WTC11 (cell line): Measurements from ENCODE around the gene KITLG. TPM values are rescaled to one million over a fixed set of nuclear protein-coding genes. Genes with fewer than 3 reads are reported as not detected.

Experiments used
- ATAC-seq: fragments of 200-7000 bp; cut with Tn5 transposase; 2 replicates; pipeline ENCODE4 v1.10.0; 2021; ENCODE audit warnings: mild to moderate bottlenecking, moderate library complexity
- CTCF ChIA-PET: fragments of 300-600 bp; sonication (Branson Sonifier 250); formaldehyde crosslinking; loops from one replicate; lab custom pipeline; 2021; ENCODE audit warnings: antibody characterized with exemption; lab: Charles Lee
- POLR2A ChIA-PET: fragments of 350-600 bp; sonication (Branson Sonifier 250); formaldehyde crosslinking; loops from one replicate; lab custom pipeline; 2021; ENCODE audit warnings: antibody characterized with exemption; lab: Charles Lee
- DNase-seq: peaks from one replicate; pipeline ENCODE4 v3.0.0; 2021; ENCODE audit warnings: low spot score
- H3K27ac Mint-ChIP-seq: 2 replicates; pipeline ENCODE4 v1.8.0; 2021; ENCODE audit warnings: mixed read lengths
- H3K27me3 Mint-ChIP-seq: 2 replicates; pipeline ENCODE4 v1.8.0; 2021; ENCODE audit warnings: low read depth, mild to moderate bottlenecking, moderate library complexity, mixed read lengths
- H3K36me3 Mint-ChIP-seq: 2 replicates; pipeline ENCODE4 v1.8.0; 2021; ENCODE audit warnings: mixed read lengths
- H3K4me1 Mint-ChIP-seq: 2 replicates; pipeline ENCODE4 v1.8.0; 2022; ENCODE audit warnings: mixed read lengths
- H3K4me3 Mint-ChIP-seq: 2 replicates; pipeline ENCODE4 v1.8.0; 2021; ENCODE audit warnings: mild to moderate bottlenecking, moderate library complexity, mixed read lengths
- H3K9me3 Mint-ChIP-seq: 2 replicates; pipeline ENCODE4 v1.8.0; 2021; ENCODE audit warnings: mixed read lengths
- EMX1 ChIP-seq: fragments of 250-450 bp; sonication (Bioruptor Pico); IDR thresholded peaks from 2 replicates; pipeline ENCODE4 v1.8.0; 2021; ENCODE audit warnings: mild to moderate bottlenecking
- NFATC4 ChIP-seq: fragments of 250-450 bp; sonication (Bioruptor Pico); IDR thresholded peaks from 2 replicates; pipeline ENCODE4 v1.9.0; 2021; ENCODE audit warnings: mild to moderate bottlenecking
- NFYB ChIP-seq: sonication (generic); formaldehyde crosslinking; conservative IDR thresholded peaks from 2 replicates; pipeline ENCODE4 v1.8.0; 2022; ENCODE audit warnings: low read depth, missing genetic modification reagents
- NR3C1 ChIP-seq: sonication (generic); formaldehyde crosslinking; conservative IDR thresholded peaks from 2 replicates; pipeline ENCODE4 v1.8.1; 2023; ENCODE audit warnings: low read depth, mild to moderate bottlenecking, missing genetic modification reagents
- TCF7 ChIP-seq: sonication (generic); formaldehyde crosslinking; IDR thresholded peaks from 2 replicates; pipeline ENCODE4 v1.8.0; 2022; ENCODE audit warnings: mild to moderate bottlenecking, low read depth, missing genetic modification reagents, moderate library complexity
- TEAD1 ChIP-seq: sonication (generic); formaldehyde crosslinking; IDR thresholded peaks from 2 replicates; pipeline ENCODE4 v1.8.0; 2022; ENCODE audit warnings: mild to moderate bottlenecking, missing genetic modification reagents
- TEAD4 ChIP-seq: sonication (generic); formaldehyde crosslinking; IDR thresholded peaks from 2 replicates; pipeline ENCODE4 v1.8.0; 2022; ENCODE audit warnings: mild to moderate bottlenecking, missing genetic modification reagents
- ZNF416 ChIP-seq: fragments of 250-450 bp; sonication (Bioruptor Pico); IDR thresholded peaks from 2 replicates; pipeline ENCODE4 v1.9.0; 2021; ENCODE audit warnings: mild to moderate bottlenecking, inconsistent platforms
- total RNA-seq: library from RNA; stranded (reverse); gene quantifications from 3 replicates; pipeline ENCODE4 v1.2.3, GENCODE V29; 2021
- TF ChIP-seq, protein P1 (sequence below): fragments of 250-450 bp; sonication (Bioruptor Pico); IDR thresholded peaks from 2 replicates; pipeline ENCODE4 v1.9.0; 2021; ENCODE audit warnings: mild to moderate bottlenecking, borderline replicate concordance
- TF ChIP-seq, protein P2 (sequence below): sonication (generic); formaldehyde crosslinking; IDR thresholded peaks from 2 replicates; pipeline ENCODE4 v1.8.1; 2022; ENCODE audit warnings: low read depth, mild to moderate bottlenecking, moderate library complexity, missing genetic modification reagents, borderline replicate concordance
- TF ChIP-seq, protein P3 (sequence below): sonication (generic); formaldehyde crosslinking; IDR thresholded peaks from 2 replicates; pipeline ENCODE4 v1.8.0; 2022; ENCODE audit warnings: mild to moderate bottlenecking, missing genetic modification reagents
- TF ChIP-seq, protein P4 (sequence below): sonication (generic); formaldehyde crosslinking; IDR thresholded peaks from 2 replicates; pipeline ENCODE4 v1.8.1; 2022; ENCODE audit warnings: mild to moderate bottlenecking, moderate library complexity, missing genetic modification reagents
- TF ChIP-seq, protein P5 (sequence below): sonication (generic); formaldehyde crosslinking; IDR thresholded peaks from 2 replicates; pipeline ENCODE4 v1.8.0; 2022; ENCODE audit warnings: mild to moderate bottlenecking, missing genetic modification reagents
- TF ChIP-seq, protein P6 (sequence below): fragments of 250-450 bp; sonication (Bioruptor Pico); IDR thresholded peaks from 2 replicates; pipeline ENCODE4 v1.9.0; 2021; ENCODE audit warnings: mild to moderate bottlenecking
- TF ChIP-seq, protein P7 (sequence below): sonication (generic); formaldehyde crosslinking; conservative IDR thresholded peaks from 2 replicates; pipeline ENCODE4 v1.8.1; 2022; ENCODE audit warnings: mild to moderate bottlenecking, missing genetic modification reagents

The KITLG gene
- total RNA-seq, 1 experiment from 2014 or later: 12.5 TPM

DNA sequence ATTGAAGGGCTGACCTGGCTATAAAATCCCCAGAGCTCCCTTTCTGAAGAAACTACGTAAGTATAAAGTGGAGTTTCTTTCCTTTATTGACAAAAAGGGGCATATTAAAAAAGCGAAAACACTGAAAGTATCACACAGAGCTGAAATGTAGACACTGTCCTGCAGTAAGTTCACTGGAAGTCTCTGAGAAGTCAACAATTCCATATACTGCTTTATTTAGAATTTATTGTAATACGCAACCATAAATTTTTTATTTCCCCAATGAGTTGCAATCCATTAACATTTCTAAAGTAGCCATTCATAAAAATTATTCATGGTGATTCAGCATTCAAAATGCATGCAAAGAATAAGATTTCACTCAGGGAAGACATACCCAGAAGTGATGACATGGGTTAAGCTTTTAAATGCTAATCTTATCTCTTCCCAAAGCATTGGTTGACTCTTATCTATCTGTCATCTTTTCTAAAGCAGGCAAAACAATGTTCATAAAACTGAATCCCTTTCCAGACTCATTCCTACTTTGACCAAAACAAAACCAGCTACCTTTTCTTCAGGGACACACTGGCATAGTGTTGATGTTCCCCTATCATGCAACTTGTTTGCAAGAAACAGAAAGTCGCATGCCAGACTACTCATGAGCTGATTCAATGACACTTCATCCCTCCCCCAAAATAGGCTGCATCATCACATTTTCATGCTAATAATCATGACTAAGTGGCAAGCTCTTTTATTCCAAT is 17.3 kb downstream of the KITLG start (continued):
- TF ChIP-seq, protein P1, sequence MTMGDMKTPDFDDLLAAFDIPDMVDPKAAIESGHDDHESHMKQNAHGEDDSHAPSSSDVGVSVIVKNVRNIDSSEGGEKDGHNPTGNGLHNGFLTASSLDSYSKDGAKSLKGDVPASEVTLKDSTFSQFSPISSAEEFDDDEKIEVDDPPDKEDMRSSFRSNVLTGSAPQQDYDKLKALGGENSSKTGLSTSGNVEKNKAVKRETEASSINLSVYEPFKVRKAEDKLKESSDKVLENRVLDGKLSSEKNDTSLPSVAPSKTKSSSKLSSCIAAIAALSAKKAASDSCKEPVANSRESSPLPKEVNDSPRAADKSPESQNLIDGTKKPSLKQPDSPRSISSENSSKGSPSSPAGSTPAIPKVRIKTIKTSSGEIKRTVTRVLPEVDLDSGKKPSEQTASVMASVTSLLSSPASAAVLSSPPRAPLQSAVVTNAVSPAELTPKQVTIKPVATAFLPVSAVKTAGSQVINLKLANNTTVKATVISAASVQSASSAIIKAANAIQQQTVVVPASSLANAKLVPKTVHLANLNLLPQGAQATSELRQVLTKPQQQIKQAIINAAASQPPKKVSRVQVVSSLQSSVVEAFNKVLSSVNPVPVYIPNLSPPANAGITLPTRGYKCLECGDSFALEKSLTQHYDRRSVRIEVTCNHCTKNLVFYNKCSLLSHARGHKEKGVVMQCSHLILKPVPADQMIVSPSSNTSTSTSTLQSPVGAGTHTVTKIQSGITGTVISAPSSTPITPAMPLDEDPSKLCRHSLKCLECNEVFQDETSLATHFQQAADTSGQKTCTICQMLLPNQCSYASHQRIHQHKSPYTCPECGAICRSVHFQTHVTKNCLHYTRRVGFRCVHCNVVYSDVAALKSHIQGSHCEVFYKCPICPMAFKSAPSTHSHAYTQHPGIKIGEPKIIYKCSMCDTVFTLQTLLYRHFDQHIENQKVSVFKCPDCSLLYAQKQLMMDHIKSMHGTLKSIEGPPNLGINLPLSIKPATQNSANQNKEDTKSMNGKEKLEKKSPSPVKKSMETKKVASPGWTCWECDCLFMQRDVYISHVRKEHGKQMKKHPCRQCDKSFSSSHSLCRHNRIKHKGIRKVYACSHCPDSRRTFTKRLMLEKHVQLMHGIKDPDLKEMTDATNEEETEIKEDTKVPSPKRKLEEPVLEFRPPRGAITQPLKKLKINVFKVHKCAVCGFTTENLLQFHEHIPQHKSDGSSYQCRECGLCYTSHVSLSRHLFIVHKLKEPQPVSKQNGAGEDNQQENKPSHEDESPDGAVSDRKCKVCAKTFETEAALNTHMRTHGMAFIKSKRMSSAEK (CRISPR knock-in tag): no peak
- TF ChIP-seq, all 79 proteins: peak for 0

DNA sequence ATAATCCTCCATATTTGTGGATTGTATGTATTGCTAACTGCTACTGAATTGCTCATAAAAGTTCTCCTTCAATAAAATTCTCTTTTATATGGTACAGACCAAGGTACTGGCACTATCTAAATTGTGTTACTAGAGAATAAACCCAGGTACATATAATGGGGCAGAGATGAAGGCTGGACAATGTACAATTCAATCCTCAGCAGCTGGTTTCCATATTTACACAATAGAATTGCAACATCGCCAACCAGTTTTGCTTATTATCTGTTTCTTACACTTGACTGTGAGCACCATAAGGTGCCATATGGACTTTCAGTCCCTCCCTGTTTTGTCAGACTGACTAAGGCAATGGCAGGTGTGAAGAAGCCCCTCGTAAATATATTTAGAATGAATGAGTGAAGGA is 18.1 kb downstream of the KITLG start:
- Mint-ChIP-seq H3K27me3 (no peaks in the 10 kb centered on the region), H3K9me3 (no peaks in the 10 kb centered on the region), H3K36me3 (no peaks in the 10 kb centered on the region), H3K4me3 (no peak overlapping the region), H3K27ac (no peak overlapping the region), H3K4me1 (peaks cover 60% of the 10 kb centered on the region)
- TF ChIP-seq NFYB (CRISPR knock-in tag): no peak
- TF ChIP-seq, protein P2, sequence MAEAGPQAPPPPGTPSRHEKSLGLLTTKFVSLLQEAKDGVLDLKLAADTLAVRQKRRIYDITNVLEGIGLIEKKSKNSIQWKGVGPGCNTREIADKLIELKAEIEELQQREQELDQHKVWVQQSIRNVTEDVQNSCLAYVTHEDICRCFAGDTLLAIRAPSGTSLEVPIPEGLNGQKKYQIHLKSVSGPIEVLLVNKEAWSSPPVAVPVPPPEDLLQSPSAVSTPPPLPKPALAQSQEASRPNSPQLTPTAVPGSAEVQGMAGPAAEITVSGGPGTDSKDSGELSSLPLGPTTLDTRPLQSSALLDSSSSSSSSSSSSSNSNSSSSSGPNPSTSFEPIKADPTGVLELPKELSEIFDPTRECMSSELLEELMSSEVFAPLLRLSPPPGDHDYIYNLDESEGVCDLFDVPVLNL (CRISPR knock-in tag): no peak
- TF ChIP-seq NFATC4: no peak
- no peak for TF ChIP-seq ZNF416 (CRISPR knock-in tag)
- TF ChIP-seq, protein P3, sequence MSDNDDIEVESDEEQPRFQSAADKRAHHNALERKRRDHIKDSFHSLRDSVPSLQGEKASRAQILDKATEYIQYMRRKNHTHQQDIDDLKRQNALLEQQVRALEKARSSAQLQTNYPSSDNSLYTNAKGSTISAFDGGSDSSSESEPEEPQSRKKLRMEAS: no peak
- no peak for TF ChIP-seq TEAD1 (CRISPR knock-in tag)
- TF ChIP-seq, protein P4, sequence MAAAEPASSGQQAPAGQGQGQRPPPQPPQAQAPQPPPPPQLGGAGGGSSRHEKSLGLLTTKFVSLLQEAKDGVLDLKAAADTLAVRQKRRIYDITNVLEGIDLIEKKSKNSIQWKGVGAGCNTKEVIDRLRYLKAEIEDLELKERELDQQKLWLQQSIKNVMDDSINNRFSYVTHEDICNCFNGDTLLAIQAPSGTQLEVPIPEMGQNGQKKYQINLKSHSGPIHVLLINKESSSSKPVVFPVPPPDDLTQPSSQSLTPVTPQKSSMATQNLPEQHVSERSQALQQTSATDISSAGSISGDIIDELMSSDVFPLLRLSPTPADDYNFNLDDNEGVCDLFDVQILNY (CRISPR knock-in tag): no peak
- TF ChIP-seq, protein P5, sequence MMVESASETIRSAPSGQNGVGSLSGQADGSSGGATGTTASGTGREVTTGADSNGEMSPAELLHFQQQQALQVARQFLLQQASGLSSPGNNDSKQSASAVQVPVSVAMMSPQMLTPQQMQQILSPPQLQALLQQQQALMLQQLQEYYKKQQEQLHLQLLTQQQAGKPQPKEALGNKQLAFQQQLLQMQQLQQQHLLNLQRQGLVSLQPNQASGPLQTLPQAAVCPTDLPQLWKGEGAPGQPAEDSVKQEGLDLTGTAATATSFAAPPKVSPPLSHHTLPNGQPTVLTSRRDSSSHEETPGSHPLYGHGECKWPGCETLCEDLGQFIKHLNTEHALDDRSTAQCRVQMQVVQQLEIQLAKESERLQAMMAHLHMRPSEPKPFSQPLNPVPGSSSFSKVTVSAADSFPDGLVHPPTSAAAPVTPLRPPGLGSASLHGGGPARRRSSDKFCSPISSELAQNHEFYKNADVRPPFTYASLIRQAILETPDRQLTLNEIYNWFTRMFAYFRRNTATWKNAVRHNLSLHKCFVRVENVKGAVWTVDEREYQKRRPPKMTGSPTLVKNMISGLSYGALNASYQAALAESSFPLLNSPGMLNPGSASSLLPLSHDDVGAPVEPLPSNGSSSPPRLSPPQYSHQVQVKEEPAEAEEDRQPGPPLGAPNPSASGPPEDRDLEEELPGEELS: no peak
- no peak for TF ChIP-seq TCF7 (CRISPR knock-in tag)
- TF ChIP-seq TEAD4 (CRISPR knock-in tag): no peak
- TF ChIP-seq, protein P6, sequence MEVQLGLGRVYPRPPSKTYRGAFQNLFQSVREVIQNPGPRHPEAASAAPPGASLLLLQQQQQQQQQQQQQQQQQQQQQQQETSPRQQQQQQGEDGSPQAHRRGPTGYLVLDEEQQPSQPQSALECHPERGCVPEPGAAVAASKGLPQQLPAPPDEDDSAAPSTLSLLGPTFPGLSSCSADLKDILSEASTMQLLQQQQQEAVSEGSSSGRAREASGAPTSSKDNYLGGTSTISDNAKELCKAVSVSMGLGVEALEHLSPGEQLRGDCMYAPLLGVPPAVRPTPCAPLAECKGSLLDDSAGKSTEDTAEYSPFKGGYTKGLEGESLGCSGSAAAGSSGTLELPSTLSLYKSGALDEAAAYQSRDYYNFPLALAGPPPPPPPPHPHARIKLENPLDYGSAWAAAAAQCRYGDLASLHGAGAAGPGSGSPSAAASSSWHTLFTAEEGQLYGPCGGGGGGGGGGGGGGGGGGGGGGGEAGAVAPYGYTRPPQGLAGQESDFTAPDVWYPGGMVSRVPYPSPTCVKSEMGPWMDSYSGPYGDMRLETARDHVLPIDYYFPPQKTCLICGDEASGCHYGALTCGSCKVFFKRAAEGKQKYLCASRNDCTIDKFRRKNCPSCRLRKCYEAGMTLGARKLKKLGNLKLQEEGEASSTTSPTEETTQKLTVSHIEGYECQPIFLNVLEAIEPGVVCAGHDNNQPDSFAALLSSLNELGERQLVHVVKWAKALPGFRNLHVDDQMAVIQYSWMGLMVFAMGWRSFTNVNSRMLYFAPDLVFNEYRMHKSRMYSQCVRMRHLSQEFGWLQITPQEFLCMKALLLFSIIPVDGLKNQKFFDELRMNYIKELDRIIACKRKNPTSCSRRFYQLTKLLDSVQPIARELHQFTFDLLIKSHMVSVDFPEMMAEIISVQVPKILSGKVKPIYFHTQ (CRISPR knock-in tag): no peak
- TF ChIP-seq, protein P7, sequence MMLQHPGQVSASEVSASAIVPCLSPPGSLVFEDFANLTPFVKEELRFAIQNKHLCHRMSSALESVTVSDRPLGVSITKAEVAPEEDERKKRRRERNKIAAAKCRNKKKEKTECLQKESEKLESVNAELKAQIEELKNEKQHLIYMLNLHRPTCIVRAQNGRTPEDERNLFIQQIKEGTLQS: no peak
- no peak for TF ChIP-seq EMX1 (CRISPR knock-in tag)
- no peak for TF ChIP-seq NR3C1 (CRISPR knock-in tag)
- ATAC-seq: no peak
- no peak for DNase-seq
- ChIA-PET CTCF (interaction anchor here (1.4 kb wide), 1 partner anchor 18 kb away, joined by 4 read pairs; the partner anchor contains the start of gene KITLG), POLR2A (interaction anchor here (1.6 kb wide), 1 partner anchor 18 kb away, joined by 5 read pairs; the partner anchor contains the start of gene KITLG)
